ENCODE data around the gene AIF1. TPM values are rescaled to one million over a fixed set of nuclear protein-coding genes. Genes with fewer than 3 reads are reported as not detected.

AIF1 gene
- 100 to 1,000 TPM in 1 of 4 donors, 10 to 100 TPM in 2, 1 to 10 TPM in 1; 5.6 to 102 (median 48.9) TPM for polyA plus RNA-seq
- long read RNA-seq, donor 1, transcript AIF1-201 (6 exons, 607 nt), result minor isoform, 10 of 175 reads
- long read RNA-seq, donor 1, transcript AIF1-203 (6 exons, 711 nt), result major isoform, 68 of 175 reads
- long read RNA-seq, donor 1, transcript AIF1-202 (3 exons, 524 nt), result minor isoform, 12 of 175 reads
- long read RNA-seq, donor 1, partial matches to known transcripts, result 75 of 175 reads
- long read RNA-seq, donor 1, other reads (novel, unspliced or antisense), result 10 of 175 reads
- long read RNA-seq, donor 2, transcript AIF1-203 (6 exons, 711 nt), result major isoform, 18 of 33 reads
- long read RNA-seq, donor 2, partial matches to known transcripts, result 8 of 33 reads
- long read RNA-seq, donor 2, other reads (novel, unspliced or antisense), result 0 of 33 reads
- long read RNA-seq, donor 3, transcript AIF1-202 (3 exons, 524 nt), result minor isoform, 7 of 97 reads
- long read RNA-seq, donor 3, transcript AIF1-203 (6 exons, 711 nt), result major isoform, 33 of 97 reads
- long read RNA-seq, donor 3, partial matches to known transcripts, result 49 of 97 reads
- long read RNA-seq, donor 3, other reads (novel, unspliced or antisense), result 5 of 97 reads
- long read RNA-seq, donor 4, result 0 reads
- long read RNA-seq, donor 5, transcript AIF1-203 (6 exons, 711 nt), result major isoform, 12 of 24 reads
- long read RNA-seq, donor 5, partial matches to known transcripts, result 9 of 24 reads
- long read RNA-seq, donor 5, other reads (novel, unspliced or antisense), result 0 of 24 reads
- long read RNA-seq, donor 6, transcript AIF1-201 (6 exons, 607 nt), result minor isoform, 5 of 43 reads
- long read RNA-seq, donor 6, transcript AIF1-203 (6 exons, 711 nt), result major isoform, 21 of 43 reads
- long read RNA-seq, donor 6, partial matches to known transcripts, result 13 of 43 reads
- long read RNA-seq, donor 6, other reads (novel, unspliced or antisense), result 0 of 43 reads
- long read RNA-seq, donor 7, transcript AIF1-203 (6 exons, 711 nt), result major isoform, 9 of 19 reads
- long read RNA-seq, donor 7, partial matches to known transcripts, result 5 of 19 reads
- long read RNA-seq, donor 7, other reads (novel, unspliced or antisense), result 0 of 19 reads
- long read RNA-seq, donor 8, partial matches to known transcripts, result 0 of 3 reads
- long read RNA-seq, donor 8, other reads (novel, unspliced or antisense), result 0 of 3 reads
- long read RNA-seq, donor 9, transcript AIF1-203 (6 exons, 711 nt), result major isoform, 6 of 11 reads
- long read RNA-seq, donor 9, partial matches to known transcripts, result 0 of 11 reads
- long read RNA-seq, donor 9, other reads (novel, unspliced or antisense), result 0 of 11 reads
- long read RNA-seq, donor 10, transcript AIF1-203 (6 exons, 711 nt), result major isoform, 24 of 61 reads
- long read RNA-seq, donor 10, transcript AIF1-202 (3 exons, 524 nt), result minor isoform, 8 of 61 reads
- long read RNA-seq, donor 10, partial matches to known transcripts, result 18 of 61 reads
- long read RNA-seq, donor 10, other reads (novel, unspliced or antisense), result 7 of 61 reads

- H3K27me3 ChIP-seq (ENCODE audit: control insufficient read depth in 3 of 3, insufficient read depth in 3 of 3, low read length in 3 of 3), result no peaks in the 10 kb centered on the region
- H3K27ac ChIP-seq (ENCODE audit: low read depth in 1 of 3, low read length in 2 of 3), result peak within 1 kb of the TSS in 2 of 3 donors; percentile 52 to 69
- no peak for FAIRE-seq
- peak; percentile 62 to 64 for DNase-seq
- H3K4me3 ChIP-seq (ENCODE audit: low read depth in 1 of 3, low read length in 3 of 3), result no peak within 1 kb of the TSS
- no peaks in the 10 kb centered on the region for H3K9me3 ChIP-seq (ENCODE audit: control insufficient read depth in 2 of 2, insufficient read depth in 1 of 2, low read depth in 1 of 2, low read length in 1 of 2)
- peaks cover 0 to 20% (median 2%) of the 10 kb centered on the region in 3 donors for H3K4me1 ChIP-seq (ENCODE audit: control insufficient read depth in 3 of 3, insufficient read depth in 2 of 3, low read depth in 1 of 3, low read length in 2 of 3)
- H3K36me3 ChIP-seq (ENCODE audit: control insufficient read depth in 3 of 3, insufficient read depth in 2 of 3, low read depth in 1 of 3, low read length in 3 of 3), result no peaks in the 10 kb centered on the region
- WGBS, 3 donors, result 51 to 63% (median 51%) methylated on average over 6 of the region's 6 CpGs
Observed at GRCh38 chr6:31614684-31615578, at the start of gene AIF1. Gene AIF1, plus strand, starts transcription at chr6:31615234. Its CDS starts 96 bp downstream, at chr6:31615330.

- FAIRE-seq (no peak), DNase-seq (no peak)
- no peaks in the 10 kb centered on the region for H3K9me3 ChIP-seq (ENCODE audit: control insufficient read depth in 2 of 2, insufficient read depth in 1 of 2, low read depth in 1 of 2, low read length in 1 of 2)
- H3K27me3 ChIP-seq (ENCODE audit: control insufficient read depth in 3 of 3, insufficient read depth in 3 of 3, low read length in 3 of 3), result peaks cover 0 to 3% (median 0%) of the 10 kb centered on the region in 3 donors
- no peaks in the 10 kb centered on the region for H3K36me3 ChIP-seq (ENCODE audit: control insufficient read depth in 3 of 3, insufficient read depth in 2 of 3, low read depth in 1 of 3, low read length in 3 of 3)
- H3K27ac ChIP-seq (ENCODE audit: low read depth in 1 of 3, low read length in 2 of 3), result no peak overlapping the region
- no peaks in the 10 kb centered on the region for H3K4me1 ChIP-seq (ENCODE audit: control insufficient read depth in 3 of 3, insufficient read depth in 2 of 3, low read depth in 1 of 3, low read length in 2 of 3)
- no peak overlapping the region for H3K4me3 ChIP-seq (ENCODE audit: low read depth in 1 of 3, low read length in 3 of 3)
- 42 to 46% (median 45%) methylated on average over 9 of the region's 9 CpGs for WGBS, 3 donors
Observed at GRCh38 chr6:31567531-31568370, 47.3 kb upstream of the AIF1 start.

GRCh38 chr6:31568537-31568961, 46.5 kb upstream of the AIF1 start:
- H3K4me3 ChIP-seq (ENCODE audit: low read depth in 1 of 3, low read length in 3 of 3), result no peak overlapping the region
- H3K9me3 ChIP-seq (ENCODE audit: control insufficient read depth in 2 of 2, insufficient read depth in 1 of 2, low read depth in 1 of 2, low read length in 1 of 2), result no peaks in the 10 kb centered on the region
- no peak overlapping the region for H3K27ac ChIP-seq (ENCODE audit: low read depth in 1 of 3, low read length in 2 of 3)
- FAIRE-seq, result no peak
- no peaks in the 10 kb centered on the region for H3K36me3 ChIP-seq (ENCODE audit: control insufficient read depth in 3 of 3, insufficient read depth in 2 of 3, low read depth in 1 of 3, low read length in 3 of 3)
- no peak for DNase-seq
- H3K27me3 ChIP-seq (ENCODE audit: control insufficient read depth in 3 of 3, insufficient read depth in 3 of 3, low read length in 3 of 3), result peaks cover 0 to 3% (median 0%) of the 10 kb centered on the region in 3 donors
- H3K4me1 ChIP-seq (ENCODE audit: control insufficient read depth in 3 of 3, insufficient read depth in 2 of 3, low read depth in 1 of 3, low read length in 2 of 3), result no peaks in the 10 kb centered on the region
- WGBS, 3 donors, result 59 to 64% (median 61%) methylated on average over 3 of the region's 3 CpGs

GRCh38 chr6:31569861-31570536, 45.0 kb upstream of the AIF1 start:
- 82 to 88% (median 84%) methylated on average over 1 of the region's 1 CpG for WGBS, 3 donors
- Histone ChIP-seq H3K27ac (ENCODE audit: low read depth in 1 of 3, low read length in 2 of 3) (no peak overlapping the region), H3K9me3 (ENCODE audit: control insufficient read depth in 2 of 2, insufficient read depth in 1 of 2, low read depth in 1 of 2, low read length in 1 of 2) (no peaks in the 10 kb centered on the region), H3K36me3 (ENCODE audit: control insufficient read depth in 3 of 3, insufficient read depth in 2 of 3, low read depth in 1 of 3, low read length in 3 of 3) (no peaks in the 10 kb centered on the region), H3K4me3 (ENCODE audit: low read depth in 1 of 3, low read length in 3 of 3) (no peak overlapping the region), H3K4me1 (ENCODE audit: control insufficient read depth in 3 of 3, insufficient read depth in 2 of 3, low read depth in 1 of 3, low read length in 2 of 3) (no peaks in the 10 kb centered on the region), H3K27me3 (ENCODE audit: control insufficient read depth in 3 of 3, insufficient read depth in 3 of 3, low read length in 3 of 3) (peaks cover 0 to 15% (median 0%) of the 10 kb centered on the region in 3 donors)
- DNase-seq (no peak), FAIRE-seq (no peak)

- peak within 1 kb of the TSS in 2 of 3 donors; percentile 47 to 80 for H3K27ac ChIP-seq (ENCODE audit: low read depth in 1 of 3, low read length in 2 of 3)
- H3K27me3 ChIP-seq (ENCODE audit: control insufficient read depth in 3 of 3, insufficient read depth in 3 of 3, low read length in 3 of 3), result peaks cover 0 to 21% (median 0%) of the 10 kb centered on the region in 3 donors
- FAIRE-seq, result no peak
Observed at GRCh38 chr6:31572041-31572911, 42.8 kb upstream of the AIF1 start, which contains the start of gene LTA. Gene LTA, plus strand, starts transcription at chr6:31572289. Its CDS starts 454 bp downstream, at chr6:31572743.

More at GRCh38 chr6:31572041-31572911, 42.8 kb upstream of the AIF1 start, which contains the start of gene LTA:
- DNase-seq, result no peak
- H3K4me1 ChIP-seq (ENCODE audit: control insufficient read depth in 3 of 3, insufficient read depth in 2 of 3, low read depth in 1 of 3, low read length in 2 of 3), result no peaks in the 10 kb centered on the region
- no peaks in the 10 kb centered on the region for H3K36me3 ChIP-seq (ENCODE audit: control insufficient read depth in 3 of 3, insufficient read depth in 2 of 3, low read depth in 1 of 3, low read length in 3 of 3)
- WGBS, 3 donors, result 68 to 74% (median 72%) methylated on average over 22 to 27 of the region's 27 CpGs
- H3K4me3 ChIP-seq (ENCODE audit: low read depth in 1 of 3, low read length in 3 of 3), result peak within 1 kb of the TSS in 1 of 3 donors; percentile 12
- H3K9me3 ChIP-seq (ENCODE audit: control insufficient read depth in 2 of 2, insufficient read depth in 1 of 2, low read depth in 1 of 2, low read length in 1 of 2), result no peaks in the 10 kb centered on the region
